ENCODE results near the gene INPP5D.

INPP5D gene

GRCh38 chr2:233244818-233245217 lies 184.7 kb downstream of the INPP5D start (continued):
- TF ChIP-seq POU6F1 (CRISPR knock-in tag; IDR thresholded peaks at IDR 0.05; ENCODE audit: borderline replicate concordance, low read depth) = no peak
- TF ChIP-seq SNAI2 (CRISPR knock-in tag; IDR thresholded peaks at IDR 0.05) = no peak
- TF ChIP-seq CSRNP3 (CRISPR knock-in tag; IDR thresholded peaks at IDR 0.05) = no peak
- TF ChIP-seq BACH2 (CRISPR knock-in tag; IDR thresholded peaks at IDR 0.05; ENCODE audit: borderline replicate concordance) = no peak
- TF ChIP-seq PPARA (CRISPR knock-in tag; IDR thresholded peaks at IDR 0.05; ENCODE audit: borderline replicate concordance) = no peak
- no peak for TF ChIP-seq RARB (CRISPR knock-in tag; IDR thresholded peaks at IDR 0.05)
- no peak for TF ChIP-seq ZNF565 (CRISPR knock-in tag; conservative IDR thresholded peaks at IDR 0.05; ENCODE audit: low read depth)

GRCh38 chr2:233245406-233245805 lies 185.3 kb downstream of the INPP5D start:
- TF ChIP-seq ZNF70 (CRISPR knock-in tag; IDR thresholded peaks at IDR 0.05) (no peak), ZC3H10 (CRISPR knock-in tag; IDR thresholded peaks at IDR 0.05) (no peak), ZNF8 (CRISPR knock-in tag; IDR thresholded peaks at IDR 0.05) (no peak), GLIS3 (CRISPR knock-in tag; IDR thresholded peaks at IDR 0.05) (no peak), SNAI2 (CRISPR knock-in tag; IDR thresholded peaks at IDR 0.05) (no peak), TSHZ2 (CRISPR knock-in tag; IDR thresholded peaks at IDR 0.05) (no peak)
- no peak for ATAC-seq

DNA sequence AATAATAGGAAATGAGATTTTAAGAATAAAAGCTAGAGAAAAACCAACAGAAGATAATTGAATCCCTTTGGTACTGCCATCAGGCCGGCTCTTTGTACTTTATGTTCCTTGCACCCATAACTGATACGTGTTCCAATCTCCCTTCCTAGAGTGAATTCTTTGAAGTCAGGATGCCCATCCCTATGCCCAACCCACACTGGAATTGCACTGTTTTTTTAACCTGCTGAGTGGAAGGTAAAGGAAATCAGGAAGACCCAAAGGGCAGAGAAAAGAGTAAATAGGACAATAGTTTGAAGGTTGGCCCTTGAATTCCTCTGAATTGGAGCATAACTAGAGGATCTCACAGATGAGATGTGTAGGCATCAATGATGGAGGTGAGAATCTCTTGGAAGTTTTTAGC lies 187.0 kb downstream of the INPP5D start:
- no peak for ATAC-seq
- TF ChIP-seq ZNF8 (CRISPR knock-in tag; IDR thresholded peaks at IDR 0.05) = no peak
- TF ChIP-seq BACH2 (CRISPR knock-in tag; IDR thresholded peaks at IDR 0.05; ENCODE audit: borderline replicate concordance) = no peak
- TF ChIP-seq CSDC2 (CRISPR knock-in tag; IDR thresholded peaks at IDR 0.05) = no peak
- TF ChIP-seq, protein P1, sequence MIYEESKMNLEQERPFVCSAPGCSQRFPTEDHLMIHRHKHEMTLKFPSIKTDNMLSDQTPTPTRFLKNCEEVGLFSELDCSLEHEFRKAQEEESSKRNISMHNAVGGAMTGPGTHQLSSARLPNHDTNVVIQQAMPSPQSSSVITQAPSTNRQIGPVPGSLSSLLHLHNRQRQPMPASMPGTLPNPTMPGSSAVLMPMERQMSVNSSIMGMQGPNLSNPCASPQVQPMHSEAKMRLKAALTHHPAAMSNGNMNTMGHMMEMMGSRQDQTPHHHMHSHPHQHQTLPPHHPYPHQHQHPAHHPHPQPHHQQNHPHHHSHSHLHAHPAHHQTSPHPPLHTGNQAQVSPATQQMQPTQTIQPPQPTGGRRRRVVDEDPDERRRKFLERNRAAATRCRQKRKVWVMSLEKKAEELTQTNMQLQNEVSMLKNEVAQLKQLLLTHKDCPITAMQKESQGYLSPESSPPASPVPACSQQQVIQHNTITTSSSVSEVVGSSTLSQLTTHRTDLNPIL (CRISPR knock-in tag; IDR thresholded peaks at IDR 0.05; ENCODE audit: low read depth) = no peak
- no peak for TF ChIP-seq PATZ1 (CRISPR knock-in tag; IDR thresholded peaks at IDR 0.05; ENCODE audit: borderline replicate concordance)
- TF ChIP-seq ZFP30 (CRISPR knock-in tag; IDR thresholded peaks at IDR 0.05) = no peak
- TF ChIP-seq OSR1 (CRISPR knock-in tag; IDR thresholded peaks at IDR 0.05) = no peak
- no peak for TF ChIP-seq ZNF565 (CRISPR knock-in tag; conservative IDR thresholded peaks at IDR 0.05; ENCODE audit: low read depth)
- TF ChIP-seq ZC3H10 (CRISPR knock-in tag; IDR thresholded peaks at IDR 0.05) = no peak
- no peak for TF ChIP-seq ZNF70 (CRISPR knock-in tag; IDR thresholded peaks at IDR 0.05)
- no peak for TF ChIP-seq CSRNP3 (CRISPR knock-in tag; IDR thresholded peaks at IDR 0.05)
- no peak for TF ChIP-seq RARB (CRISPR knock-in tag; IDR thresholded peaks at IDR 0.05)

DNA sequence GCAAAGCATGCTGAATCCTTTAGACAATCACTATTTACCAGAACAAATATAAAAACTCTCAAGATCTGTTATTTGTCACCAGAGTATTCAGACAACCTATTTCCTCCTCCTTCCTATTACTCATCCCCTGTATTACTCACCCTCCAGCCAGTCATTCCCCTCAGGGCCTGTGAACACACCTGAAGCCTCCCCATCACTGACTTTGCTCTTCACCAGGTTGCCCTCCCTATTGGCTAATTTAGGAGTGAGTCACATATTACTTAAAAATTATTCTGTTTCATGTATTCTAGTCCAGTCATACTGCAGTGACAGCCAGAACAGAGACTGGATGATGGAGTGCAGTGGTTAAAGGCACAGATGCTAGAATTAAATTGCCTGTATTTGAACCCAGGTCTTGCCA lies 187.6 kb downstream of the INPP5D start:
- no peak for TF ChIP-seq TSHZ2 (CRISPR knock-in tag; IDR thresholded peaks at IDR 0.05)
- TF ChIP-seq ISL1 (CRISPR knock-in tag; IDR thresholded peaks at IDR 0.05) = 0 out of 2 replicates have a peak, but pooled peaks have one; percentile 21
- ATAC-seq = peak; percentile 31

Data from SK-N-SH treated with all-trans-retinoic acid at 6 μM for 48 hours (cell line).